NCI-H187 (cell line): ENCODE results near the gene BAD.
"Not testable (repeated sequence)": the region's sequence is repeated elsewhere in the genome, so short reads cannot be mapped to it uniquely, and the experiment has no call there.

Experiments used
- DNase-seq, 2 experiments: peaks; one replicate each; lab custom pipeline; 2025; lab: John Stamatoyannopoulos, UW

Gene BAD

GRCh38 chr11:64314805-64315561 lies 30.5 kb upstream of the BAD start:
- DNase-seq: no peak

GRCh38 chr11:64314146-64314804 lies 29.8 kb upstream of the BAD start:
- DNase-seq: no peak

- DNase-seq: no peak
Measured at GRCh38 chr11:64313491-64314145, 29.2 kb upstream of the BAD start.

GRCh38 chr11:64312947-64313346 lies 28.5 kb upstream of the BAD start:
- DNase-seq: no peak

GRCh38 chr11:64307795-64308194 lies 23.3 kb upstream of the BAD start:
- DNase-seq: not testable (repeated sequence)

GRCh38 chr11:64306876-64307622 lies 22.6 kb upstream of the BAD start:
- no peak for DNase-seq

GRCh38 chr11:64306563-64306875 lies 22.1 kb upstream of the BAD start:
- no peak for DNase-seq

GRCh38 chr11:64305691-64306562 lies 21.5 kb upstream of the BAD start:
- DNase-seq: no peak

- DNase-seq: peak; percentile 94 to 100
Measured at GRCh38 chr11:64305075-64305690, 20.7 kb upstream of the BAD start, which contains the start of gene ESRRA. Gene ESRRA, plus strand, starts transcription at chr11:64305524. Its CDS starts 1,656 bp downstream, at chr11:64307180.

- peak; percentile 85 to 94 for DNase-seq
Measured at GRCh38 chr11:64304316-64305072, 20.0 kb upstream of the BAD start.

- DNase-seq: no peak
Measured at GRCh38 chr11:64304032-64304315, 19.5 kb upstream of the BAD start.

GRCh38 chr11:64303109-64304031 lies 18.9 kb upstream of the BAD start:
- DNase-seq: no peak

GRCh38 chr11:64299847-64300648 lies 15.6 kb upstream of the BAD start, which contains the start of gene CATSPERZ:
Gene CATSPERZ, plus strand, starts transcription at chr11:64300358. Its CDS starts 53 bp downstream, at chr11:64300411.
- no peak for DNase-seq

GRCh38 chr11:64298966-64299846 lies 14.7 kb upstream of the BAD start:
- DNase-seq: no peak

GRCh38 chr11:64297699-64298358 lies 13.4 kb upstream of the BAD start:
- DNase-seq: no peak

GRCh38 chr11:64296830-64297698 lies 12.6 kb upstream of the BAD start:
- DNase-seq: no peak
